ENCODE results near the gene ZNF787. TPM values are rescaled to one million over a fixed set of nuclear protein-coding genes. Genes with fewer than 3 reads are reported as not detected.

The ZNF787 gene
- total and polyA plus RNA-seq, 2 of the 13 experiments (the other 11 are each of a cell fraction or from before 2014, with no cell fraction given): 15.1 to 42.8 TPM

DNA sequence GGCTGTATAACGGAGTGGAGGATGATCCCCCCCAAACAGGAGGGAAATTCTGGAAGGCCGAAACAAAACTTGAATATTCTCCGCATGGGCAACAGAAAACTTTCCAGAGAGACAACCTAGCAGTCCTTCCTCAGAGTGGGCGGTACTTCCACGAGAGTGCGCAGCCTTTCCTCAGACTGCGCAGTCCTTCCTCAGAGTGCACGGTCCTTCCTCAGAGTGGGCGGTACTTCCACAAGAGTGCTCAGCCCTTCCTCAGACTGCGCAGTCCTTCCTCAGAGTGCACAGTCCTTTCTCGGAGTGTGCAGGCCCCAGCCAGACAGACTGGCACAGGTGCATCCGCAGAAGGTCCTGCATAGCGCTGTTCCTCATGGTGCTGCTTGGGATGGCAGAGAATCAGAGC, 42.0 kb upstream of the ZNF787 start:
- WGBS (ENCODE audit: low lambda C conversion rate): 90% methylated on average over 9 of the region's 13 CpGs
- TF ChIP-seq ZNF317 (CRISPR knock-in tag; IDR thresholded peaks at IDR 0.05): no peak
- TF ChIP-seq GABPA (IDR thresholded peaks at IDR 0.05; ENCODE audit: low read depth, low read length): 0 out of 2 replicates have a peak, but pooled peaks have one; percentile 9
- no peak for TF ChIP-seq GABPA (CRISPR knock-in tag; IDR thresholded peaks at IDR 0.05; ENCODE audit: low read depth)
- TF ChIP-seq, protein P1, sequence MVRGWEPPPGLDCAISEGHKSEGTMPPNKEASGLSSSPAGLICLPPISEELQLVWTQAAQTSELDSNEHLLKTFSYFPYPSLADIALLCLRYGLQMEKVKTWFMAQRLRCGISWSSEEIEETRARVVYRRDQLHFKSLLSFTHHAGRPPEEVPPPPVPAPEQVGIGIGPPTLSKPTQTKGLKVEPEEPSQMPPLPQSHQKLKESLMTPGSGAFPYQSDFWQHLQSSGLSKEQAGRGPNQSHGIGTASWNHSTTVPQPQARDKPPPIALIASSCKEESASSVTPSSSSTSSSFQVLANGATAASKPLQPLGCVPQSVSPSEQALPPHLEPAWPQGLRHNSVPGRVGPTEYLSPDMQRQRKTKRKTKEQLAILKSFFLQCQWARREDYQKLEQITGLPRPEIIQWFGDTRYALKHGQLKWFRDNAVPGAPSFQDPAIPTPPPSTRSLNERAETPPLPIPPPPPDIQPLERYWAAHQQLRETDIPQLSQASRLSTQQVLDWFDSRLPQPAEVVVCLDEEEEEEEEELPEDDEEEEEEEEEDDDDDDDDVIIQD (CRISPR knock-in tag; IDR thresholded peaks at IDR 0.05; ENCODE audit: low read depth): no peak
- TF ChIP-seq NR2F2 (IDR thresholded peaks at IDR 0.05; ENCODE audit: borderline replicate concordance, low read depth): no peak
- TF ChIP-seq ZNF792 (CRISPR knock-in tag; IDR thresholded peaks at IDR 0.05): no peak
- TF ChIP-seq ZNF569 (CRISPR knock-in tag; IDR thresholded peaks at IDR 0.05; ENCODE audit: borderline replicate concordance): no peak
- TF ChIP-seq, protein P2, sequence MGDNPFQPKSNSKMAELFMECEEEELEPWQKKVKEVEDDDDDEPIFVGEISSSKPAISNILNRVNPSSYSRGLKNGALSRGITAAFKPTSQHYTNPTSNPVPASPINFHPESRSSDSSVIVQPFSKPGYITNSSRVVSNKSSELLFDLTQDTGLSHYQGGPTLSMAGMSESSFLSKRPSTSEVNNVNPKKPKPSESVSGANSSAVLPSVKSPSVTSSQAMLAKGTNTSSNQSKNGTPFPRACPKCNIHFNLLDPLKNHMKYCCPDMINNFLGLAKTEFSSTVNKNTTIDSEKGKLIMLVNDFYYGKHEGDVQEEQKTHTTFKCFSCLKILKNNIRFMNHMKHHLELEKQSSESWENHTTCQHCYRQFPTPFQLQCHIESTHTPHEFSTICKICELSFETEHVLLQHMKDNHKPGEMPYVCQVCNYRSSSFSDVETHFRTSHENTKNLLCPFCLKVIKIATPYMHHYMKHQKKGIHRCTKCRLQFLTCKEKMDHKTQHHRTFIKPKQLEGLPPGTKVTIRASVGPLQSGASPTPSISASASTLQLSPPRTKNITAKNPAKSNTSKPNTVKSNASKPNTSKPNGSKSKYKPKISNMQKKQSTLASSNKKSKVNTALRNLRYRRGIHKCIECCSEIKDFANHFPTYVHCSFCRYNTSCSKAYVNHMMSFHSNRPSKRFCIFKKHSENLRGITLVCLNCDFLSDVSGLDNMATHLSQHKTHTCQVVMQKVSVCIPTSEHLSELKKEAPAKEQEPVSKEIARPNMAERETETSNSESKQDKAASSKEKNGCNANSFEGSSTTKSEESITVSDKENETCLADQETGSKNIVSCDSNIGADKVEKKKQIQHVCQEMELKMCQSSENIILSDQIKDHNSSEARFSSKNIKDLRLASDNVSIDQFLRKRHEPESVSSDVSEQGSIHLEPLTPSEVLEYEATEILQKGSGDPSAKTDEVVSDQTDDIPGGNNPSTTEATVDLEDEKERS (CRISPR knock-in tag; IDR thresholded peaks at IDR 0.05): no peak
- FAIRE-seq (no peak), DNase-seq (ENCODE audit: low spot score) (no peak), ATAC-seq (no peak; the same call in 2 of the 3 replicates)
- in situ Hi-C loops (cut with HindIII; ENCODE audit: extremely low pct_ligation_motif_present, low pct_unique_long_range_greater_than_20kb) (loop anchor here (5.0 kb wide), 1 partner anchor 66 kb away; no protein-coding TSS in a partner anchor), intact Hi-C loops (cut with micrococcal nuclease; ENCODE audit: unreplicated experiment) (no loop called here)
- peaks cover 7% of the 10 kb centered on the region for H3K4me1 ChIP-seq (ENCODE audit: insufficient read depth, low read length)
- no peaks in the 10 kb centered on the region for H3K27me3 ChIP-seq (ENCODE audit: control insufficient read depth in 1 of 2, insufficient read depth in 2 of 2, low read length in 2 of 2)
- peaks cover 5 to 13% of the 10 kb centered on the region in 2 experiments; a peak in 4 of 5 replicates for H3K36me3 ChIP-seq (replicated peaks in 1 of 2; ENCODE audit: control insufficient read depth in 1 of 2, insufficient read depth in 2 of 2, low read length in 2 of 2)
- TSS peak; percentile 28 for BruUV-seq (replicated peaks)
- POLR2A ChIA-PET: no interaction called here
- no peaks in the 10 kb centered on the region for H4K20me1 ChIP-seq (ENCODE audit: insufficient read depth, low read length)
- no peaks in the 10 kb centered on the region for H3K79me2 ChIP-seq (ENCODE audit: insufficient read depth, low read length)
- no peaks in the 10 kb centered on the region for H3K9me3 ChIP-seq (ENCODE audit: low read length)
- H3K4me3 ChIP-seq (replicated peaks in 1 of 3; ENCODE audit: insufficient read depth in 1 of 3, low read depth in 2 of 3, low read length in 3 of 3): no peak overlapping the region
- CTCF ChIA-PET (ENCODE audit: low intra/inter-chr PET ratio, low total read pairs): no interaction called here
- no peak overlapping the region for H3K4me2 ChIP-seq (ENCODE audit: low read depth, low read length)
- no peak overlapping the region for H3K9ac ChIP-seq (ENCODE audit: insufficient read depth, low read depth, low read length)
- no peak overlapping the region for H3K27ac ChIP-seq (ENCODE audit: extremely low read length, insufficient read depth, low read length)
- no peak overlapping the region for H2AFZ ChIP-seq (ENCODE audit: low read length)

Measured in HepG2 (cell line).